ENCODE results near the gene DZIP3.

GRCh38 chr3:108620250-108620649, 30.7 kb downstream of the DZIP3 start:
- TF ChIP-seq, protein P1, sequence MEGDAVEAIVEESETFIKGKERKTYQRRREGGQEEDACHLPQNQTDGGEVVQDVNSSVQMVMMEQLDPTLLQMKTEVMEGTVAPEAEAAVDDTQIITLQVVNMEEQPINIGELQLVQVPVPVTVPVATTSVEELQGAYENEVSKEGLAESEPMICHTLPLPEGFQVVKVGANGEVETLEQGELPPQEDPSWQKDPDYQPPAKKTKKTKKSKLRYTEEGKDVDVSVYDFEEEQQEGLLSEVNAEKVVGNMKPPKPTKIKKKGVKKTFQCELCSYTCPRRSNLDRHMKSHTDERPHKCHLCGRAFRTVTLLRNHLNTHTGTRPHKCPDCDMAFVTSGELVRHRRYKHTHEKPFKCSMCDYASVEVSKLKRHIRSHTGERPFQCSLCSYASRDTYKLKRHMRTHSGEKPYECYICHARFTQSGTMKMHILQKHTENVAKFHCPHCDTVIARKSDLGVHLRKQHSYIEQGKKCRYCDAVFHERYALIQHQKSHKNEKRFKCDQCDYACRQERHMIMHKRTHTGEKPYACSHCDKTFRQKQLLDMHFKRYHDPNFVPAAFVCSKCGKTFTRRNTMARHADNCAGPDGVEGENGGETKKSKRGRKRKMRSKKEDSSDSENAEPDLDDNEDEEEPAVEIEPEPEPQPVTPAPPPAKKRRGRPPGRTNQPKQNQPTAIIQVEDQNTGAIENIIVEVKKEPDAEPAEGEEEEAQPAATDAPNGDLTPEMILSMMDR (conservative IDR thresholded peaks at IDR 0.05 in 1 of 2, IDR thresholded peaks at IDR 0.05 in 1 of 2; ENCODE audit: low read depth in 1 of 2, low read length in 2 of 2) = no peak
- TF ChIP-seq EZH2 (IDR thresholded peaks at IDR 0.05; ENCODE audit: low read length, missing control alignments) = no peak
